Stimulated activated CD8-positive, alpha-beta memory T cell treated with anti-CD3 and anti-CD28 coated beads, Interleukin-7, amount 100 ng/mL, for 48 hours (primary cell): ENCODE measurements around the gene RNF157.
"Not testable (repeated sequence)": the region's sequence is repeated elsewhere in the genome, so short reads cannot be mapped to it uniquely, and the experiment has no call there.

Experiments used
- DNase-seq, 2 donors: peaks; one replicate each; pipeline ENCODE4 v3.0.0-alpha.2; 2020; ENCODE audit warnings: low read depth in 1 of 2; ENCODE audit errors: extremely low read depth in 1 of 2

RNF157 gene

DNA sequence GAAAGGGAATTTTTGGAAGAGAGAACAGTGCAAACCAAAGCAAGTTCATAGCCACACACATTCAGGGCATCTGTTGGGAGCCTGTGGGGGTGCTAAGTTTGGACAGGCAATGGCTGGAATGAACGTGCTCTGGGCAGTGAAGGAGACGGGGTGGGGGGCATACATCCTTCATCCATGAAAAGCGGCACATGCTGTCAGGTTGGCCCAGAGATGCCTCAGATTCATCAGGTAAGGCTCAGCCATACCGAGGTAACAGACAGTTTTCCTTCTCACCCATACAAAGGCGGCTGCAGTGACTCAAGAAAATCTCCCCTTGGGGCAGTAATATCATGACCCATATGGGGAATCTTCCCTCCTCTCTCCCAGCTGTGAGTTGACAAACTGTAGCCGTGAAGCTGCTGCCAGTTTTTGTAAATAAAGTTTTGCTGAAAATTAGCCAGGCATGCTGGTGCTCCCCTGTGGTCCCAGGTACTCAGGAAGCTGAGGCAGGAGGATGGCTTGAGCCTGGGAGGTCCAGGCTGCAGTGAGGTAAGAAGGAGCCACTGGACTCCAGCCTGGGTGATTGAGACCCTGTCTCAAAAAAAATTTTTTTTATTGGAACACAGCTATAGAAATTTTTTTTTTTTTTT is 15.6 kb upstream of the RNF157 start:
- DNase-seq, result no peak

DNA sequence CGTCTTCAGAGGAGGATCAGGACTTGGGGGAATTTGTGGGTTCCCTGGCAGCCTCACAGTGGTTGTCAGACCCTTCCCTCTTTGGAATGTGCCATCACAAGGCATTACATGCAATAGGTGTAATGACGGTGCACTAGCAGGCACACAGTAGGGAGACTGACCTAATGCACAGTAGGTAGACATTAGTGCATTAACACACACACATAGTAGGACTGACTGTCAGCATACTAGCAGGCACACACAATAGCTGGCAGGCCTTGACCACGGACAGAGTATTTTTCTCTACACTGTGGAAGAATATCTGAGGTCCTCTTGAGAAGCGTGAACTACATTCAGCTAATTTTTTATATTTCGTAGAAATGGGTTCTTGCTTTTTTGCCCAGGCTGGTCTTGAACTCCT is 14.0 kb upstream of the RNF157 start:
- no peak for DNase-seq

DNA sequence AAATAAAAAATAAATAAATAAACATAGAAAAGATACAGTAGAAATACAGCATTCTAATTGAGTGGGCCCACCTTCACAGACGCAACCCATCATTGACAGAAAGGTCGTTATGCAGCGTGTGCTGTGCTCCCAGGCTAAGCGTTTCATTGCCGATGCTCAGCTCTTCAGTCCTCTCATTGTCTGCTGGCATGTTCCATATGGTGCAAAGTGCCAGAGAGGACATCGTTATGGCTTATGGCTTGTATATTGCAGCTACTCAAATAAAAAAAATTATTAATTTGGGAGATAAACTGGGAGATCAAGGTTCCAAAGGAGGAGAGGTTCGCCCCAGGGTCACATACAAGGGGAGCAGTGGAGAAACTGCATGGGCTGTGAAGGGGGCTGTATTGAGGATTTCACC is 13.5 kb upstream of the RNF157 start:
- no peak for DNase-seq

DNA sequence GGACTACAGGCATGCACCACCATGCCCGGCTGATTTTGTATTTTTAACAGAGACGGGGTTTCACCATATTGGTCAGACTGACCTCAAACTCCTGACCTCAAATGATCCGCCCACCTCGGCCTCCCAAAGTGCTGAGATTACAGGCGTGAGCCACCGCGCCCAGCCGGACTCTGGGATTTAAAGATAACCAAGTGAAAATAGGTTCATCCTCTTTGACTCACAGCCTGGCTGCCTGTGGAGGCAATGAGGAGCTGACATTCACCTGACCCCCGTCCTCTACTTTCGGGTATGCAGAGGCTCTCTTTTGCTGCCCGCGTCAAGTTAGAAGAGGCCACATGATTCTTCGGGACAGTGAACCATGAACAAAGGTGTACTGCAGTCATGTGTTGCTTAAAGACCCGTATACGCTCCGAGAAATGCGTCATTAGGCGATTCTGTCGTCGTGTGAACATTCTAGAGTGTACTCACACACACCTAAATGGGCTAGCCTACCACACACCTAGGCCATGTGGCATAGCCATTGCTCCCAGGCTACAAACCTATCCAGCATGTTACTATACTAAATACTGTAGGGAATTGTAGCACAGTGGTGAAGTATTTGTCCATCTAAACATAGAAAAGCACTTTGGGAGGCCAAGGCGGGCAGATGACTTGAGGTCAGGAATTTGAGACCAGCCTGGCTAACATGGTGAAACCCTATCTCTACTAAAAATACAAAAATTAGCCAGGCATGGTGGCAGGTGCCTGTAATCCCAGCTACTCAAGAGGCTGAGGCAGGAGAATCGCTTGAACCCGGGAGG is 12.9 kb upstream of the RNF157 start:
- DNase-seq, result not testable (repeated sequence)

DNA sequence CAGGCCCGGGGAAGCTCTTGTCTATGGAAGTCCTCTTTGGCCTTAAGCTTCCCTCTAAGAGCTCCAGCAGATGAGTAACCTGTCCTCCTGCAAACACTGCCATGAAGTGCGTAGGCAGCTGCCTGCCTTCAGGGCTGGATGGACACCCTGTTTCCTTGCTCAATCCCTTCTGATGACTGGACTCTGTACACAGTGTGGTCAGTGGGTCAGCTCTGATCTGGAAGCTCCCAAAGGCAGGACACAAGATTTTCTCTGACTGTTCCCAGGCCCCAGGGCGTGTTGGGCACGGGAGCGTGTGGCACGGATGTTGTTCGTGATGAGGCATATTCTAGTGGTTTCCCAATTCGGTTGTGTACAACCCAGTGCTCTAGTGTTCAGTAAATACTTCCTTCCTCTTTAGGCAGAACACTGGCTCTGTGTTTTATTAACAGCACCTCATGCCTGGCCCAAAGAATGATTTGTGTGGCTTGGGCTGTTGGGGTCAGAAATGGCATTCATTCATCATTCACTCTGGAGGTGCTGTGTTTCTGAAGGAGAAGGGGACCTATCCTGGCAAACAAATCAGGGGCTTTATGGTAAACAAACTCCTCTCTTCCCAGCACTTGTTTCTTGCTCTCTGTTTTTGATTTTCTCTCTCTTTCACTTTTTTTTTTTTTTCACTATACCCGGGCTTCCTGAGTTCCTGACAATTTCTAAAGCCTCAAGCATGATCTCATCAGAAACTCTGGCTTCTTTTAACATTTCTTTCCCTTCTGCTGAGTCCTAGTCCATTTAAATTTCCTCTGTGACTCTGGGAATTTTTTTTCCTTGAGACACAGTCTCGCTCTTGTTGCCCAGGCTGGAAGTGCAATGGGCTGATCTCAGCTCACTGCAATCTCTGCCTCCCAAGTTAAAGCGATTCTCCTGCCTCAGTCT is 12.0 kb upstream of the RNF157 start:
- no peak for DNase-seq

DNA sequence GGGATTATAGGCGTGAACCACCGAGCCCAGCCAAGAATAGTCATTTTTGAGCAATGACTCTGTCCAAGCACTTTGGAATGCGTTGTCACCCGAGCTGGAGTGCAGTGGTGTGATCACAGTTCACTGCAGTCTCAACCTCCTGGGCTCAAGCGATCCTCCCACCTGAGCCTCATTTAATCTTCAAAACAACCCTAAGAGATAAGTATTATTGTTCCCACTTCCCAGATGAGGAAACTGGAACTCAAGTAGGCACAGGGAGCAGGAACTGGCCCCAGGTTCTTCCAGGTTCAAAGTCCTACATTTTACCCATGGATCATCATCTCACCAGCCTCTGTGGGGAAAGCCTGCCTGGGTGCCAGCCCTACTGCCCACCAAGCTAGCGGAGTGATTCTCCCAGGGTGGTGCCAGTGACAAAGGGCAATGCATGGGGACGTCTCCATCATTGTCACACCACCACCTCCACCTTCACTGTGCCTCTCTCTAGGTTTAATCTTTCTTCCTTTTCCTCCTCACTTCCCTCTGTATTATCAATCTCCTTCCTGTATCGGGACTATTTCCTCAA is 11.3 kb upstream of the RNF157 start:
- DNase-seq, result no peak

DNA sequence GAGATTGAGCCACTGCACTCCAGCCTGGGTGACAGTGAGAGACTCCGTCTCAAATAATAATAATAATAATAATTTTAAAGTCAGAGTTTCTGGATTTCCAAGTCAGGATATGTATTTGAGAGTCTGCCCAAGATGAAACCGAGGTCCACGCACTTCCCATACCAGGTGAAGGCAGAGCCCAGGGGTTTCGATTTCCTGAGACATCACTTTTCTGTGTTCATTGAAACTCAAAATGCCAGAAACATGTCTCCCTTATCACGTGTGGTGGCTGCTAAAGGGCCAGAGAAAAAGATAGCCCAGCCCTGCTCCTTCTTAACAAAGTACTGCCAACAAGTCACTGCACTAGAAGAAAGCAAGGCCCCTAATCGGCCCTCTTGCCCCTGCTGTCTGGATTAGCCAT is 9.8 kb upstream of the RNF157 start:
- no peak for DNase-seq

DNA sequence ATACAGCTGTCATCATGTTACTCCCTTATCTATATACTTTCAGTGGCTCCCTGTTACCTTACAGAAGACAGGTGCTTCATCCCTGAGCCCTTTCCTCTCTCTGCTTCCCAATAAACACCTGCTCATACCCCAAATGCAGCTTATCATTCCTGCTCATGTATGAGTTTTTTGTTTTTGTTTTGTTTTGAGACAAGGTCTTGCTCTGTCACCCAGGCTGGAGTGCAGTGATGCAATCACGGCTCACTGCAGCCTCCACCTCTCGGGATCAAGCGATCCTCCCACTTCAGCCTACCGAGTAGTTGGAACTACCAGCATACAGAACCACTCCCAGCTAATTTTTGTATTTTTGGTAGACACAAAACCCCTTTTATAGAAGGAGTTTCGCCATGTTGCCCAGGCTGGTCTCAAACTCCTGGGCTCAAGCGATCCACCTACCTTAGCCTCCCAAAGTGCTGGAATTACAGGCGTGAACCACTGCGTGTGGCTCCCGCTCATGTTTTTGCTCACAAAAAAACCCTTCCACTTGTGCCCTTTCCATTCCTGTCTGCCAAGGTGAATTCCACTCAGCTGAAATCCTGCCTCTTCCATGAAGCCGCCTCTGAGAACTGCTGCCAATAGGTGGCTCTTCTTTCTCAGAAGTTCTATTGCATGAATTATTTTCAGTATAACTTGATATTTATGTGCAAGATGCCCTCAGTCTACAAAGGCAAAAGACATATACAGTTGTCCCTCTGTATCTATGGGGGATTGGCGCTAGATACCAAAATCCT is 7.9 kb upstream of the RNF157 start:
- no peak for DNase-seq

DNA sequence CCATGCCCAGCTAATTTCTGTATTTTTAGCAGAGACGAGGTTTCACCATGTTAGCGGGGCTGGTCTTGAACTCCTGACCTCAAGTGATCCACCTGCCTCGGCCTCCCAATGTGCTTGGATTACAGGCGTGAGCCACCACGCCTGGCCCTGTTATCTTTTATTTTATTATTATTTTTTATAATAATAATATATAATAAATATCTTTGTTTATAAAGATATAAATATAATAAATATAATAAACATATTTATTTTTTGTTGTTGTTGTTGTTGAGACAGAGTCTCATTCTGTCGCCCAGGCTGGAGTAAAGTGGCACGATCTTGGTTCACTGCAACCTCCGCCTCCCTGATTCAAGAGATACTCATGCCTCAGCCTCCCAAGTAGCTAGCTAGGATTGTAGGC is 7.0 kb upstream of the RNF157 start:
- DNase-seq, result no peak

DNA sequence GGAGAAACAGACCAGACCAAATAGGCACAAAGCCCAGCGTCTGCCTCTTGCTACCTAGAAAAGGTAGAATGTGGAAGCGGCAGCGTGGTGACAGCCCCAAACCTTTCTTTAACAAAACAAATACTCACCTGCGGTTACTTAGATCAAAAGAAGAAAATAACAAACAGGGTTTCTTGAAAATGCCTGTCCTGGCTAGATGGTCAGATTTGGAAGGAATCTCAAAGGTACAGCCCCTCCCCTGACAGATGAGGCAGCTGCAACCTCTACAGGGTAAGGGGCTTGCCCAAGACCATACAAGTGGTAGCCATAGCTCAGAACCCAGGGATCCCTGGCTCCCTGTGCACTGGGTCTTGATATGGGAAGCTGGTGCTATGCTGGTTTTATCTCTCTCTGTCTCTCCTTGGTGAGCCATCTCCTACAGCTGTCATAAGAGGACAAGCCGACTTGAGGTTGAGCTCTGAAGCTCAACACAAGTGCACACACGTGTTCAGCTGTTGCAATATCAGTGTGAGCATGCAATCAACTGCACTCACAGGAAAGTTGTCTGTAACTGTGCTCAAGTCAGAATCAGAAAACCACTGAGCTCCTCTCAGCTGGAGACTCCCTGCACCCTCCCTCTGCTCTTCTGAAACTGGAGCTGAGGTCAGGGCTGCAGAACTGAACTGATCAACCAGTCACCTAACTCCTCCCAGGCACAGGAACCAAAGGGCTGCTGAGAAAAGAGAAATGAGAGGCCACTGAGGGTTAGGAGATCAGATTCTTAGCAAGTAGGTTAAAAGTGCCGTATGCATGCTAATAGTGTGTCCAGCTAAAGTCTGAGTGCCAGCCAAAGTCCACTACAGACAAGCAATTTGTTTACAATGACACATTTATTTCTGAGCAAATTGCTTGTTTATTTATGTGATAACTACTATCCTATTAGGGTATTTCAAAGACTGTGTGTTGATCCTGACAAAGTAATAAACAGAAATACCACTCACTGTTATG is 6.1 kb upstream of the RNF157 start:
- peak in 1 of 2 donors; percentile 72 for DNase-seq

DNA sequence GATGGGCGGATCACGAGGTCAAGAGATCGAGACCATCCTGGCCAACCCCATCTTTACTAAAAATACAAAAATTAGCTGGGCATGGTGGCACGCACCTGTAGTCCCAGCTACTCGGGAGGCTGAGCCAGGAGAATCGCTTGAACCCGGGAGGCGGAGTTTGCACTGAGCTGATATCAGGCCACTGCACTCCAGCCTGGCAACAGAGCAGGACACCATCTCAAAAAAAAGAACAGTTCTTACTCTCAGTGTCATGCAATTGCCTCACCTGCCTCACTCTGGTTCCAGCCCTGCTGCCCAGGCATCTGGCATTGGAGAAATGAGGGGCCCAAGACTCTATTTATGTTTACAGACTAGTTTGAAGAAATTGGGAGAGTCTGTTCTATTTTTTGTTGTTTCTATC is 4.4 kb upstream of the RNF157 start:
- DNase-seq, result not testable (repeated sequence)

DNA sequence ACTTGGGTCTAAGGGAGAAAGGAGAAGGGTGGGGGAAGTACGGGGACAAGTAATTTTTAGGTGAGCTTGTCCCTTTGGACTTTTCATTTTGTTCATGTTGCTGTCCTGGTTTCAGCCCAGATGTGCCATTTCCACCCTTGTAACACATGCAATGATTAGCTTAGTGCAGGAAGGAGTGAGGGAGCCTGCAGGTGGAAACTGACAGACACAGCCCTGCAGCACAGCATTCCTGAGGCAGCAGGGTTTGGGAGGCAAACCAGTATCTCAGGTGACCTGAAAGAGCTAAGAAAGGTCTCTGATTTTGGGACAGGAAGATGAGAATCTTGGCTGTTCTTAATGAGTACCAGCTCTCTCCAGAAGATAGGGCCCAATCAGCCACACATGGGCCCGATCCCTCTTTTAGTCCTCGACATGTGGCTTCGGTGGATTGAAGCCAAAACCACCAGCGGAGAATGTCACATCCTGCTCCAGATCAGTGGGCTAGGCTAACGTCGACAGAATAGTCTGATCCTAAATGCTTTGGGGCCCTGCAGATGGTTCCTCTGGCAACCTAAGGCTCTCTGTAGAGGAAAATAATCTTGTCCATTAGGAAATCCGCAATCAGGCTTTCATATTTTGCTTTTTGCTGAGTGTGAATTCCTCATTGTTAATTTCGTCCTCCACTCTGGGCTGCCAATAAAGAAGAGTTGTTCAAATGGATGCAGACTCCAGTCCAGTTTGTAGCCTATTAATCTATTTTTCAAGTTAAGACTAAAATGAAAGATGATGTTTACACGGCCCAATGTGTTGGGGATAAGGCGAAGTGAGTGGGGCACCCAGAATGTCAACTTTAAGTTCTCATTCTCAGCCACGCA is 3.8 kb upstream of the RNF157 start:
- no peak for DNase-seq

DNA sequence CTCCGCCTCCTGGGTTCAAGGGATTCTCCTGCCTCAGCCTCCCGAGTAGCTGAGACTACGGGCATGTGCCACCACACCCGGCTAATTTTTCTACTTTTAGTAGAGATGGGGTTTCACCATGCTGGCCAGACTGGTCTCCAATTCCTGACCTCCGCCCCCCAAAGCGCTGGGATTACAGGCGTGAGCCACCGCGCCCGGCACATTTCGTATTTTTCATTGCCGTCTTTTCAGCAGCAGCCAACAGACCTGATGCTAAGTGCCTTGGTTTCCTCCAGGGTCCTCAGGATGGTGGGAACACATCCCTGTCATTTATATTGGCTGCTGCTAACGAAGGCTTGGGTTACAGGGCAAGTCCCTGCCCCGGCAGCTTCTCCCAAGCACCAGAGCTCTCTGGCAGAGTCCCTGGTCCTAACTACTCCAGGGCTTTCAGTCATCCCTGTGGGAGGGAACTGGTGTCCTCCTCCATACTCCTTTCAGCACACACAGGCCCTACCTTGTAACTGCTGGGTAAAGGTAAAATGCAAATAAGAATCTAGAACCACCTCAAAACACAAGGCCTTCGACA is 1.5 kb upstream of the RNF157 start:
- no peak for DNase-seq

DNA sequence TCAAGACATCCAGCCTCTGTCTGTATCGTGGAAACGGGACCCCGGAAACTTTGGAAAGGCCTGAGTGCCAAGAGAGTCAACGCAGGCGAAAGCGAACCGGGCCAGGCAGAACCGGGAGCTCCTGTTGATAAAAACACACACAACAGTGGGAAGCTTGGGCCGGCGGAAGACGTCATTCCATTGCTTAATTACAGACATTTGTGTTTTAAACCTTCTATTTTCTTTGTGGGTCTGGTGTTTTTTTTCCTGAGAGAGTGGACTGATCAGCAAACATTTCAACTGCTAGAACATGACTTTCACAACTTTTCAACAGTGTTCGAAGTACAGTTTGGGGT is 878 bp upstream of the RNF157 start:
- DNase-seq, result no peak

DNA sequence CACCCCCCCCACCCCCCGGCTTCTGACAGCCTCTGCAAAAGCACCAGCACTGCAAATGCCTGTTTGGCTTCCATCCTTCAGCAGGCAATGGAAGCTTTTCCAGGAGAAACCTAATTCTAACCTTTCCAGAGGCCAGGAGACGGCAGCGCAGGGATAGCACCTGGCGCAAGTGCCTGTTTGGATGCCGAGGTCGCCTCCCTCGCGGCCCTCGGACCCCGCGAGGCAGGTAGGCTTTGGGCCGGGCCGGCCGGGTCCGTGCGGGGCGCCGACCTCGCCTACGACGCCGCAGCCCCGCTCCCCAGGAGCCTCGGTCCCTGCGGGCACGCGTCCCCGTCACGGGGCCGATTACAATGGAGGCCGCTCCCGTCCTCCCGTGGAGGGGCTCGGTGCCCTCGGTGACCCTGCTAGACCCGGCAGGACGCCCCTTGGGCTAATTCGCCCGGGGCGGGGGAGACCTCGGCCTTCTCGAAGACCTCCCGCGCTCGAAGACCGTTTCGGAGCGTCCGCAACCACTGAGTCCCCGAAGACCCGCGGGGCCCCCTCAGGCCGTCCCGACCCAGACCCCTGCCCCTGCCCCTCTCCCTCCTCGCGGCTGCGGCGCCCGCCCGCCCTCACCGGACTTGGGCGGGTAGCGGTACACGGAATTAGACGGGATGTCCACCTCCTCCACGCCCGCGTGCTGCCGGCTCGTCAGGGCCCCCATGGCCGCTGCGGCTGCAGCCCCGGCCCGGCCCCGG is 587 bp downstream of the RNF157 start:
- no peak for DNase-seq

DNA sequence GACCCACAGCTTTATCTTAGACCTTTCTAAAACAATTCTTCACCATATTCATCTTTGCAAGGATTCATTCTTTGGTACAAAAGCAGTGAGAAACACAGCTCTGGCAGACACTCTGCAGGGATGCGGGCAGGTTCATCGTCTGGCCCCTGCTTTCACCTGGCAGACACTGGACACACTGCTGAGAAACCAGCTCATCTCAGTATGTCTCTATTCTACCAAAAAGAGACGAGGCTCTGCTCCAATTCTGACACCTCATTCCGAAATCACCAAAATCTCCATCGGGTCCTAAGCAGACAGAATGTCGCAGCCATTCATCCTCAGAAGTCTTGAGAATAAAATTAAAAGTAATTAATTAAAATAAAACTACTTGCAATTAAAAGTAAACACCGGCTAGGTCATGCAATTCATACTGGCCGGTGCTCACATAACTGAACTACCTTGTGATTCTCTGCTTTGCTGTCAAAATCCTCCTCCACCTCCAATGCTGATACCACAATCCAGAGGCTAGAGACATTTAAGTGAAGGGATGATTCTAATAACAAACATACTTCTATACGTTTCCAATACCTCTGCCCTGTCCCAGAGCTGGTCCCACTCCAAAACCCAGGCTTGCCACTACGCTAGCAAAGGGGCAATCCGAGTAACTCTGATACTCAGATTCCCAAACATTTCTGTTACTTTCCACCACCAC is 1.3 kb downstream of the RNF157 start:
- DNase-seq, result no peak

DNA sequence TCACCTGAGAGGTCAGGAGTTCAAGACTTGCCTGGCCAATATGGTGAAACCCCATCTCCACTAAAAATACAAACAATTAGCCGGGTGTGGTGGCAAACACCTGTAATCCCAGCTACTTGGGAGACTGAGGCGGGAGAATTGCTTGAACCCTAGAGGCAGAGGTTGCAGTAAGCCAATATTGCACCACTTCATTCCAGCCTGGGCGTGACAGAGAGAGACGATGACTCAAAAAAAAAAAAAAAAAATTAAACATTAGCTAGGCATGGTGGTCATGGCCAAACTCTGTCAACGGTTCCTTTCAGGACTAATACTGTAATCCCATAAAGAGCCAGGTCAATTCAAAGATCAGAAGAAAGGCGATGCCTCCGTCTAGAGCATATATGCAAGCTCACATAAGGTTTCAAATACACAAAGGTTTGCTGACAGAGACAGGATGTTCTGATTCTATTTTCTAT is 2.4 kb downstream of the RNF157 start:
- no peak for DNase-seq
